GM10266 (cell line): ENCODE results near the gene RIF1.

ENCODE experiments used
- DNase-seq: peaks from one replicate; pipeline ENCODE4 v3.0.0; 2012; ENCODE audit errors: extremely low spot score
- CTCF ChIP-seq: IDR thresholded peaks from 2 replicates; pipeline ENCODE4 v1.5.1; 2012; ENCODE audit warnings: mild to moderate bottlenecking, low read depth; ENCODE audit not compliant: control insufficient read depth, insufficient read depth; ENCODE audit errors: missing control alignments

Gene RIF1

DNA sequence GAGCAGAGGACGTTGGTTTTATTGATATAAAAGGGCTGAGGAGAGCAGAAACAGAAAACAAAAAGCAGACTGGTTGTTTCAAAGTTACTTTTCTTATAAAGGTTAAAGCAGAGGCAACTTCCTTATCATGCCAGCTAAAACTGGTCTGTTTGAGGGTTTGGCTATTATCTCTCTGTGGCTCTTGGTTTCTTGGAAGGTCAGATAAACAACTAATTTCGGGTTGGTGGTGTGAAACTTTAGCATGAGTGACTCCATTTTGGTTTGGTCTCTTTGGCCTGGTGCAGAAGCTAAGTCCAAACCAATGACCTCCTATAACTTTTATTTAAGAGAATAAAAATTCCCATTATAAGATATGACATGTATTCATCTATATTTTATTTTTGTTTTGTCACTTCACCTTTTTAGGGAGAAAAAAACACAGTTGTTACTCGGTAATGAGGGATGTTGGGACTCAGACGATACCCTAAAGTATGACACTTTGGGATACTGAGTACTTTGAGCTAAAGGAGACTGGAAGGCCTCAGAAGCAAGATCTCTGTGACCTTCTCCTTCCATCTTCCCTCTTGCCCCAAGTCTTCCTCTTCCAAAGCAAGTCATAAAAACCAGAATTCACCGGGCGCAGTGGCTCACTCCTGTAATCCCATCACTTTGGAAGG lies 29.0 kb upstream of the RIF1 start:
- no peak for TF ChIP-seq CTCF
- DNase-seq: no peak

DNA sequence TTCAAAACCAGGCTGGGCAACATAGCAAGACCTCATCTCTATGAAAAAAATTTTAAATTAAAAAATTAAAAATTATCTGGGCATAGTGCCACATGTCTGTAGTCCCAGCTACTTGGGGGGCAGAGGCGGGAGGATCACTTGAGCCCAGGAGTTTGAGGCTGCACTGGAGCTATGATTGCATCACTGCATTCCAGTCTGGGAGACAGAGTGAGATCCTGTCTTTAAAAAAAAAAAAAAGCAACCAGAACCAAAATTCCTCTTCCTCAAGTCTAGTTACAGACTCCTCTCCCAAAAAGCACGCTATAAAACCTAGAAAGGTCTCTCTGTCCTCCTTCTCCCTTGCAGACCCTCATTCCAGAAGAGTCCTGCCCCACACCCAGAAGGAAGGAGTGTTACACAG lies 28.4 kb upstream of the RIF1 start:
- TF ChIP-seq CTCF: no peak
- no peak for DNase-seq

DNA sequence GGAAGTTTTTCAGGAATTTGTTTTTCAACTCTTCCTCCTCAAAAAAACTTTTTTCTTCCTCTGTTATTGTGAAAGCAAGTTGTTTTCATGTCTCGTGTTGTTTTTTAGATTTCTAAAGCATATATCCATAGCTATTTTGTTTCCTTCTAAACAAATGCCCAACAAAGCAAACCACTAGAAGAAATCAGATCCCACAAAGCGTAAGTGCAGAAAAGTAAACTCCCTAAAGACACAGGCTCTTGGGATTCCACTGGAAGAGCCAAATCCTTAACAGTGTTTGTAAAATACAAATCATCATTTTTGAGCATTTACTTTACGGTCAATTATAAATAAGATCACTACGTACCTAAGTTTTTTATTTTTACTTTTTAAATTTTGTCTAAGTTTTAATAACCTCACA lies 21.7 kb upstream of the RIF1 start:
- TF ChIP-seq CTCF: no peak
- no peak for DNase-seq

DNA sequence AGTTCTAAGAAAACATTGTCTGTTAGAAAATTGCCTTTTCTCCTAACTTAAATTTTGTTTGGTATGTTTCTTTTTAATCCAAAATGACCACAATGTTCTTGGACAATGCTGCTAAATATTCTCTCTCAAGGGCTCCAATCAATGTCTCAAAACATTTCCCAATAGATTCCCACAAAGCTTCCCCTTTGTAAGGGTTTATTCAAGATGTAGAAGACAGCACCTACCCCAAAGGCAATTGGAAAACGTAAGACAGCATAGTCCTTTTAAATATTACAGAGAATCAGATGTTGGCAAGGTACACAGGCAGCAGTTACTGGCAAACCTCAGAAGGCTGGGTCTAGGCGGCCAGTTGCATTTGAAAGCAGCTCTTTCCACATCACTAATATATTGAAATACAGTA lies 18.3 kb upstream of the RIF1 start:
- DNase-seq: no peak
- no peak for TF ChIP-seq CTCF

GRCh38 chr2:151394509-151394908 lies 15.2 kb upstream of the RIF1 start:
- no peak for DNase-seq
- no peak for TF ChIP-seq CTCF

GRCh38 chr2:151395509-151396374 lies 14.0 kb upstream of the RIF1 start:
- DNase-seq: no peak
- TF ChIP-seq CTCF: no peak

- no peak for TF ChIP-seq CTCF
- no peak for DNase-seq
Measured at GRCh38 chr2:151399981-151400380, 9.7 kb upstream of the RIF1 start.
